Fibroblast of lung (primary cell): ENCODE results near the gene ENTREP3.

Source experiments
- EZH2 ChIP-seq: IDR thresholded peaks from 2 replicates; pipeline ENCODE4 v1.5.1; 2012; ENCODE audit warnings: low read length, control low read depth, mild to moderate bottlenecking; ENCODE audit errors: missing control alignments
- TF ChIP-seq, protein P1 (sequence below), 2 donors: IDR thresholded peaks in 1 of 2; conservative IDR thresholded peaks in 1 of 2; 1 replicate in 1 of 2; 2 replicates in 1 of 2; pipeline ENCODE4 v1.5.1; 2011 to 2012; ENCODE audit warnings: low read length in 2 of 2, control low read depth in 1 of 2, inconsistent platforms in 1 of 2, low read depth in 1 of 2, mild to moderate bottlenecking in 1 of 2

DNA sequence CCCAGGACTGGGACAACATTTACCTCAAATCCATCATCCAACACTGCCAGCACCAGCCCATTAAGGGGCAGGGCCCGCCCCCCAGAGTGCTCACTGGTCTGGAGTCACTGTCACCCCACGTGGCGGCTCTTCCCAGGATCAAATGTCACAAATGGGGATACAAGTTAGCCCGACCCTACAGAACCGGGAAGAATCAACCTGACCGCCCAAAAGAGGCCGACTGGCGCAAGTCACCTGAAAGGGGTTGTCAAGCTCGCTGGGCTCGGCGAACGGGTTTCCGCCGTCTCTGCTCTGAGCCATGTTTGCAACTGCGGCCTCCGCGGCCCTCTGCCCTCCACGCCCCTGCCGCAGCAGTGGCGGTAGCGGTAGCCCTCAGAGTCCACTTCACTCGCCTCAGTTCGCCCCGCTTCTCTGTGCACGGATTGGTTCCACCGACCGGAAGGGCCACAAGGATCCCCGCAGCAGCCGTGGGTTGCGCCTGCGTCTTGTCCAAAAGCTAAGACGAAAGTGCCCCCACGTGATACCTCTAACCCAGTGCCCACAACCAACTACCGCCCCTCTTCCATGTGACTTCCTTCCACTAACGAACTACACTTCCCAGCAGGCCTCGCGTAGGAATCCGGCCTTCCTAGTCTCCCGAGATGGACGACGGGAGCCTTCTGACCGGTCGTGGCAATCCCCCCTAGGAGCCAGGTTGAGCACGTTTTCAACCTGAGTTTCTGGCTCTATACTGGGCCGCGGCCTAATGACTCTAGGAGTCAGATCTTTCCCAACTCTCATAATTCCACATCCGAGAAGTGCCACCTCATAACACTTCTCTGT lies 6.8 kb upstream of the ENTREP3 start, which contains the start of gene SCAMP3:
- TF ChIP-seq, protein P1, sequence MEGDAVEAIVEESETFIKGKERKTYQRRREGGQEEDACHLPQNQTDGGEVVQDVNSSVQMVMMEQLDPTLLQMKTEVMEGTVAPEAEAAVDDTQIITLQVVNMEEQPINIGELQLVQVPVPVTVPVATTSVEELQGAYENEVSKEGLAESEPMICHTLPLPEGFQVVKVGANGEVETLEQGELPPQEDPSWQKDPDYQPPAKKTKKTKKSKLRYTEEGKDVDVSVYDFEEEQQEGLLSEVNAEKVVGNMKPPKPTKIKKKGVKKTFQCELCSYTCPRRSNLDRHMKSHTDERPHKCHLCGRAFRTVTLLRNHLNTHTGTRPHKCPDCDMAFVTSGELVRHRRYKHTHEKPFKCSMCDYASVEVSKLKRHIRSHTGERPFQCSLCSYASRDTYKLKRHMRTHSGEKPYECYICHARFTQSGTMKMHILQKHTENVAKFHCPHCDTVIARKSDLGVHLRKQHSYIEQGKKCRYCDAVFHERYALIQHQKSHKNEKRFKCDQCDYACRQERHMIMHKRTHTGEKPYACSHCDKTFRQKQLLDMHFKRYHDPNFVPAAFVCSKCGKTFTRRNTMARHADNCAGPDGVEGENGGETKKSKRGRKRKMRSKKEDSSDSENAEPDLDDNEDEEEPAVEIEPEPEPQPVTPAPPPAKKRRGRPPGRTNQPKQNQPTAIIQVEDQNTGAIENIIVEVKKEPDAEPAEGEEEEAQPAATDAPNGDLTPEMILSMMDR (conservative IDR thresholded peaks at IDR 0.05 in 1 of 2, IDR thresholded peaks at IDR 0.05 in 1 of 2; ENCODE audit: low read depth in 1 of 2, low read length in 2 of 2) = no peak
- no peak for TF ChIP-seq EZH2
